GM23248 (cell line): ENCODE results near the gene SPDYE1.
"Not testable (repeated sequence)": the region's sequence is repeated elsewhere in the genome, so short reads cannot be mapped to it uniquely, and the experiment has no call there.

Experiments
- EZH2 ChIP-seq: fragments of 200-600 bp; sonication (generic); IDR thresholded peaks from 2 replicates; pipeline ENCODE4 v1.6.1; 2018; ENCODE audit warnings: antibody characterized with exemption, mild to moderate bottlenecking; ENCODE audit not compliant: insufficient read depth, poor library complexity, severe bottlenecking
- EZH2phosphoT487 ChIP-seq: fragments of 200-600 bp; sonication (generic); IDR thresholded peaks from 2 replicates; pipeline ENCODE4 v1.6.1; 2018; ENCODE audit warnings: antibody characterized with exemption, moderate library complexity, mild to moderate bottlenecking, low read depth; ENCODE audit not compliant: insufficient read depth

- TF ChIP-seq EZH2, EZH2phosphoT487: not testable (repeated sequence)
Measured at GRCh38 chr7:43987476-43987875, 10.2 kb upstream of the SPDYE1 start.
